ENCODE measurements around the gene SLC7A6. TPM values are rescaled to one million over a fixed set of nuclear protein-coding genes. Genes with fewer than 3 reads are reported as not detected.

The SLC7A6 gene
- total RNA-seq, 2 experiments from 2014 or later = 53.1 to 79.5 TPM

- H3K79me2 ChIP-seq (ENCODE audit: insufficient read depth, low read depth, low read length) = peaks cover 21% of the 10 kb centered on the region; the same call in 1 of the 2 replicates
- peaks cover 27% of the 10 kb centered on the region for H3K36me3 ChIP-seq (ENCODE audit: insufficient read depth, low read length)
- H3K4me3 ChIP-seq (ENCODE audit: low read depth, low read length, poor library complexity, severe bottlenecking) = peak overlapping the region; percentile 80
- no peaks in the 10 kb centered on the region for H3K9me2 ChIP-seq (ENCODE audit: insufficient read depth, low read length)
- intact Hi-C loops (cut with micrococcal nuclease; ENCODE audit: unreplicated experiment) = no loop called here
- no peaks in the 10 kb centered on the region for H3K9me3 ChIP-seq (ENCODE audit: low read length)
- H3K4me2 ChIP-seq (ENCODE audit: low read length) = peak overlapping the region; percentile 90
- DNase-seq (ENCODE audit: low spot score) = no peak
- no TSS peak for BruUV-seq (replicated peaks)
- H2AFZ ChIP-seq (ENCODE audit: low read length) = no peak overlapping the region
- H3K4me1 ChIP-seq (ENCODE audit: insufficient read depth, low read length, poor library complexity, severe bottlenecking) = peaks cover 49% of the 10 kb centered on the region
- POLR2A ChIA-PET = interaction anchor here (0.6 to 0.8 kb wide), 4 partner anchors 27 to 324 kb away, joined by 3 read pairs; no protein-coding TSS in a partner anchor
- CTCF ChIA-PET (ENCODE audit: unreplicated experiment) = interaction anchor here (0.8 kb wide), 1 partner anchor 11 kb away, joined by 3 read pairs; no protein-coding TSS in a partner anchor
- no peak for TF ChIP-seq EZH2phosphoT487 (IDR thresholded peaks at IDR 0.05; ENCODE audit: borderline replicate concordance, low read depth, low read length)
- TF ChIP-seq, protein P1, sequence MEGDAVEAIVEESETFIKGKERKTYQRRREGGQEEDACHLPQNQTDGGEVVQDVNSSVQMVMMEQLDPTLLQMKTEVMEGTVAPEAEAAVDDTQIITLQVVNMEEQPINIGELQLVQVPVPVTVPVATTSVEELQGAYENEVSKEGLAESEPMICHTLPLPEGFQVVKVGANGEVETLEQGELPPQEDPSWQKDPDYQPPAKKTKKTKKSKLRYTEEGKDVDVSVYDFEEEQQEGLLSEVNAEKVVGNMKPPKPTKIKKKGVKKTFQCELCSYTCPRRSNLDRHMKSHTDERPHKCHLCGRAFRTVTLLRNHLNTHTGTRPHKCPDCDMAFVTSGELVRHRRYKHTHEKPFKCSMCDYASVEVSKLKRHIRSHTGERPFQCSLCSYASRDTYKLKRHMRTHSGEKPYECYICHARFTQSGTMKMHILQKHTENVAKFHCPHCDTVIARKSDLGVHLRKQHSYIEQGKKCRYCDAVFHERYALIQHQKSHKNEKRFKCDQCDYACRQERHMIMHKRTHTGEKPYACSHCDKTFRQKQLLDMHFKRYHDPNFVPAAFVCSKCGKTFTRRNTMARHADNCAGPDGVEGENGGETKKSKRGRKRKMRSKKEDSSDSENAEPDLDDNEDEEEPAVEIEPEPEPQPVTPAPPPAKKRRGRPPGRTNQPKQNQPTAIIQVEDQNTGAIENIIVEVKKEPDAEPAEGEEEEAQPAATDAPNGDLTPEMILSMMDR (conservative IDR thresholded peaks at IDR 0.05; ENCODE audit: low read length) = no peak
- no peaks in the 10 kb centered on the region for H4K20me1 ChIP-seq (ENCODE audit: insufficient read depth, low read length)
- no peak overlapping the region for H3K27ac ChIP-seq (ENCODE audit: low read depth, low read length, poor library complexity, severe bottlenecking)
These were observed 17.7 kb upstream of the SLC7A6 start for GRCh38 chr16:68246666-68247065.

DNA sequence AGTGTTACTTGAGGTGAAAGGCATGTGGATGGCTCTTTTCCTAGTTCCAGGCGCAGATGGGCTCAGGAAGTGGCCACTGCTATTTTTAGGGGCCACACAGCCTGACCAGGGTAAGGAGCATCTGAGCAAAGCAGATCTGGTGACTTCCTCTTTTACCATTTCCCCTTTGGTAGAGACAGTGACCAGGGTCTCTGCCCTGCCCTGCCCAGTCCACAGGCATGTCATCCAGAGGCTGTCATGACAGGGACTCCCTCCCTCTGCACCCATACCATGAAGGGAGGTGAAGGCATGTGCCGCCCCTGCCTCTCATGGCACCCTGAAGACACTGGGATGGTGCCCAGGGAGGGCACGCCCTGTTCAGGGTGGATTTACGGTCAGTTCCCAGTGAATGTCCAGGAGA lies 16.9 kb upstream of the SLC7A6 start:
- ChIA-PET CTCF (ENCODE audit: unreplicated experiment) (no interaction called here), POLR2A (interaction anchor here (1.1 kb wide), 1 partner anchor 10 kb away, joined by 5 read pairs; no protein-coding TSS in a partner anchor)
- intact Hi-C loops (cut with micrococcal nuclease; ENCODE audit: unreplicated experiment) = no loop called here
- no peak for DNase-seq (ENCODE audit: low spot score)
- Histone ChIP-seq H3K9me3 (ENCODE audit: low read length) (no peaks in the 10 kb centered on the region), H3K79me2 (ENCODE audit: insufficient read depth, low read depth, low read length) (peaks cover 21% of the 10 kb centered on the region; the same call in 1 of the 2 replicates), H3K36me3 (ENCODE audit: insufficient read depth, low read length) (peaks cover 31% of the 10 kb centered on the region), H3K27ac (ENCODE audit: low read depth, low read length, poor library complexity, severe bottlenecking) (no peak overlapping the region), H2AFZ (ENCODE audit: low read length) (no peak overlapping the region), H3K4me2 (ENCODE audit: low read length) (peak overlapping the region; percentile 90), H3K4me3 (ENCODE audit: low read depth, low read length, poor library complexity, severe bottlenecking) (peak overlapping the region; percentile 80), H3K9me2 (ENCODE audit: insufficient read depth, low read length) (no peaks in the 10 kb centered on the region), H3K4me1 (ENCODE audit: insufficient read depth, low read length, poor library complexity, severe bottlenecking) (peaks cover 56% of the 10 kb centered on the region), H4K20me1 (ENCODE audit: insufficient read depth, low read length) (no peaks in the 10 kb centered on the region)
- no TSS peak for BruUV-seq (replicated peaks)
- TF ChIP-seq, protein P1 (conservative IDR thresholded peaks at IDR 0.05; ENCODE audit: low read length) = no peak
- no peak for TF ChIP-seq EZH2phosphoT487 (IDR thresholded peaks at IDR 0.05; ENCODE audit: borderline replicate concordance, low read depth, low read length)

DNA sequence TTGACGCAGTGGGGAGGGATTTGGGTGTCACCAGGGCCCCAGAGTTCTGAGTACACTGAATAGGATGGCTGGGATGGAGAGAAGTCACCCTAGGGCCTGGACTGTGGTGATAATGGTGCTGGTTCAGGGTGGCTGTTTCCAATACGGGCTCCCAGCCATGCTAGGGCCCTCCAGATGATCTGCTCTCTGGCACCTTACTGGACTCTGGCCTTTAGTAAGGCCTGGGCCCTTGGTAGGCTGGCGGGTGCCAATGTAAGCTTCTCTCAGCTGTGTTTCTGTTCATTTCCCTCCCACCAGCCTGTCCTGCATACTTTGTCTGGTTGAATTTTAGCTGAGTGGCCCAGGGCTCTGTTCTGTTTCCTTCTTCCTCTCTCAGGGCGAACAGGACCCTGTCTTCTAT lies 16.4 kb upstream of the SLC7A6 start:
- DNase-seq (ENCODE audit: low spot score) = no peak
- peak overlapping the region; percentile 80 for H3K4me3 ChIP-seq (ENCODE audit: low read depth, low read length, poor library complexity, severe bottlenecking)
- intact Hi-C loops (cut with micrococcal nuclease; ENCODE audit: unreplicated experiment) = no loop called here
- H3K9me2 ChIP-seq (ENCODE audit: insufficient read depth, low read length) = no peaks in the 10 kb centered on the region
- no peaks in the 10 kb centered on the region for H3K9me3 ChIP-seq (ENCODE audit: low read length)
- POLR2A ChIA-PET = interaction anchor here (1.1 kb wide), 2 partner anchors 10 to 16 kb away, joined by 3 to 5 read pairs; partner anchors contain the start of gene SLC7A6
- peaks cover 21% of the 10 kb centered on the region; the same call in 1 of the 2 replicates for H3K79me2 ChIP-seq (ENCODE audit: insufficient read depth, low read depth, low read length)
- H3K27ac ChIP-seq (ENCODE audit: low read depth, low read length, poor library complexity, severe bottlenecking) = peak overlapping the region; percentile 9
- no peaks in the 10 kb centered on the region for H4K20me1 ChIP-seq (ENCODE audit: insufficient read depth, low read length)
- no TSS peak for BruUV-seq (replicated peaks)
- H3K4me2 ChIP-seq (ENCODE audit: low read length) = peak overlapping the region; percentile 90; the same call in 1 of the 2 replicates
- peaks cover 33% of the 10 kb centered on the region for H3K36me3 ChIP-seq (ENCODE audit: insufficient read depth, low read length)
- H3K4me1 ChIP-seq (ENCODE audit: insufficient read depth, low read length, poor library complexity, severe bottlenecking) = peaks cover 61% of the 10 kb centered on the region
- TF ChIP-seq, protein P1 (conservative IDR thresholded peaks at IDR 0.05; ENCODE audit: low read length) = no peak
- no peak for TF ChIP-seq EZH2phosphoT487 (IDR thresholded peaks at IDR 0.05; ENCODE audit: borderline replicate concordance, low read depth, low read length)
- CTCF ChIA-PET (ENCODE audit: unreplicated experiment) = interaction anchor here (1.3 kb wide), 1 partner anchor 9 kb away, joined by 3 read pairs; no protein-coding TSS in a partner anchor
- no peak overlapping the region for H2AFZ ChIP-seq (ENCODE audit: low read length)

Measured in OCI-LY7 (cell line).